ENCODE results near the gene VKORC1.

The VKORC1 gene

GRCh38 chr16:31073970-31074813, 20.4 kb downstream of the VKORC1 start, which contains the start of the genes ZNF646 and ZNF668:
TSS of gene ZNF646 (plus strand) at chr16:31074422. CDS start at chr16:31076325, 1,903 bp downstream.
TSS of gene ZNF668 (minus strand) at chr16:31074240. CDS start at chr16:31064459, 9,781 bp downstream.
- no peak for TF ChIP-seq CTCF (IDR thresholded peaks at IDR 0.05)

- TF ChIP-seq CTCF (IDR thresholded peaks at IDR 0.05): no peak
Measured at GRCh38 chr16:31073142-31073969, 21.2 kb downstream of the VKORC1 start.

- no peak for TF ChIP-seq CTCF (IDR thresholded peaks at IDR 0.05)
Measured at GRCh38 chr16:31072540-31073141, 22.0 kb downstream of the VKORC1 start.

GRCh38 chr16:31071861-31072260, 22.7 kb downstream of the VKORC1 start:
- no peak for TF ChIP-seq CTCF (IDR thresholded peaks at IDR 0.05)

- no peak for TF ChIP-seq CTCF (IDR thresholded peaks at IDR 0.05)
Measured at GRCh38 chr16:31067342-31067741, 27.3 kb downstream of the VKORC1 start.

- no peak for TF ChIP-seq CTCF (IDR thresholded peaks at IDR 0.05)
Measured at GRCh38 chr16:31064882-31065461, 29.6 kb downstream of the VKORC1 start.

Data from LNCAP (cell line).